K562 (cell line): ENCODE data around the gene POMGNT1. TPM values are rescaled to one million over a fixed set of nuclear protein-coding genes. Genes with fewer than 3 reads are reported as not detected.

Source experiments
- CEBPB ChIP-seq: fragments of 450-650 bp; IDR thresholded peaks from 2 replicates; pipeline ENCODE4 v1.6.1; 2016; ENCODE audit warnings: missing genetic modification characterization, missing compliant biosample characterization
- CEBPG ChIP-seq, 3 experiments: fragments of 200-800 bp in 1 of 3; sonication (Bioruptor generic) in 1 of 3; sonication (generic) in 1 of 3; formaldehyde crosslinking in 1 of 3; IDR thresholded peaks in 2 of 3; conservative IDR thresholded peaks in 1 of 3; 2 replicates each; pipeline versions ENCODE4 v1.6.1 to v1.8.0; 2016 to 2022; ENCODE audit warnings: missing compliant biosample characterization in 2 of 3, missing genetic modification characterization in 2 of 3, mild to moderate bottlenecking in 1 of 3, missing genetic modification reagents in 1 of 3
- ELF4 ChIP-seq: fragments of 450-650 bp; formaldehyde crosslinking; IDR thresholded peaks from 2 replicates; pipeline ENCODE4 v1.4.0; 2022; ENCODE audit warnings: missing genetic modification characterization
- ESRRA ChIP-seq: fragments of 450-650 bp; IDR thresholded peaks from 2 replicates; pipeline ENCODE4 v1.6.1; 2014; ENCODE audit warnings: low read depth, mild to moderate bottlenecking, moderate library complexity, borderline replicate concordance
- GTF2E2 ChIP-seq: fragments of 200-800 bp; sonication (Bioruptor generic); IDR thresholded peaks from 2 replicates; pipeline ENCODE4 v1.6.1; 2016; ENCODE audit warnings: missing genetic modification characterization, missing compliant biosample characterization
- HDGF ChIP-seq: fragments of 450-650 bp; IDR thresholded peaks from 2 replicates; pipeline ENCODE4 v1.6.1; 2016
- KLF10 ChIP-seq: fragments of 250-450 bp; sonication (Bioruptor Pico); IDR thresholded peaks from 2 replicates; pipeline ENCODE4 v1.6.1; 2021; ENCODE audit warnings: matching md5 sums
- LCOR ChIP-seq: sonication (generic); formaldehyde crosslinking; IDR thresholded peaks from 2 replicates; pipeline ENCODE4 v1.8.0; 2022; ENCODE audit warnings: mild to moderate bottlenecking, missing genetic modification reagents
- POLR2AphosphoS2 ChIP-seq: IDR thresholded peaks from 2 replicates; pipeline ENCODE4 v1.6.1; 2012; ENCODE audit warnings: low read length, improper control_type of control experiment
- RHOXF2B ChIP-seq: fragments of 250-450 bp; sonication (Bioruptor Pico); conservative IDR thresholded peaks from 2 replicates; pipeline ENCODE4 v1.5.1; 2021
- TAF1 ChIP-seq: IDR thresholded peaks from 2 replicates; pipeline ENCODE4 v1.6.1; 2011; ENCODE audit warnings: mild to moderate bottlenecking, low read length, moderate library complexity; ENCODE audit not compliant: insufficient read depth, control insufficient read depth, severe bottlenecking; ENCODE audit errors: extremely low read depth
- TCF7 ChIP-seq: sonication (generic); IDR thresholded peaks from 2 replicates; pipeline ENCODE4 v1.6.1; 2016; ENCODE audit warnings: antibody characterized with exemption, borderline replicate concordance
- TRIM28 ChIP-seq: fragments of 450-650 bp; IDR thresholded peaks from 2 replicates; pipeline ENCODE4 v1.6.1; 2017
- ZBTB7A ChIP-seq: IDR thresholded peaks from 2 replicates; pipeline ENCODE4 v1.6.1; 2011; ENCODE audit warnings: low read depth, mild to moderate bottlenecking, low read length, moderate library complexity, borderline replicate concordance; ENCODE audit not compliant: control insufficient read depth
- ZFP36 ChIP-seq: fragments of 150-350 bp; IDR thresholded peaks from 2 replicates; pipeline ENCODE4 v1.6.1; 2018; ENCODE audit warnings: low read length, low read depth; ENCODE audit not compliant: partially characterized antibody
- ZNF12 ChIP-seq: sonication (generic); formaldehyde crosslinking; IDR thresholded peaks from 2 replicates; pipeline ENCODE4 v1.4.0; 2020; ENCODE audit warnings: mild to moderate bottlenecking, missing genetic modification reagents
- ZNF175 ChIP-seq: fragments of 200-800 bp; sonication (Bioruptor generic); IDR thresholded peaks from 2 replicates; pipeline ENCODE4 v1.6.1; 2016; ENCODE audit warnings: low read depth, mild to moderate bottlenecking, missing genetic modification characterization, missing compliant biosample characterization
- ZNF707 ChIP-seq: fragments of 250-450 bp; sonication (Bioruptor Pico); conservative IDR thresholded peaks from 2 replicates; pipeline ENCODE4 v1.8.0; 2022; ENCODE audit warnings: inconsistent platforms, mild to moderate bottlenecking, moderate library complexity
- ZSCAN32 ChIP-seq: fragments of 450-650 bp; formaldehyde crosslinking; IDR thresholded peaks from 2 replicates; pipeline ENCODE4 v1.4.0; 2020; ENCODE audit warnings: mild to moderate bottlenecking, moderate library complexity
- polyA plus RNA-seq, 8 experiments: library from polyadenylated mRNA; depleted of rRNA in 4 of 8; stranded (reverse) in 5 of 8; unstranded in 3 of 8; fragments of >200 nt; fragmentation: Nextera tagmentation in 2 of 8; fragmentation: Illumina TruSeq in 1 of 8; extraction: Ambion mirVana in 2 of 8; extraction: Trizol in 1 of 8; gene quantifications; 2 replicates each; pipeline versions ENCODE4 v1.2.1 to v1.2.3, GENCODE V29; 2011 to 2014; ENCODE audit warnings: inconsistent platforms in 1 of 8, missing spikeins in 1 of 8
- total RNA-seq, 7 experiments: library from RNA; depleted of rRNA in 6 of 7; stranded (reverse); fragments of >200 nt in 6 of 7; fragmentation: Illumina TruSeq in 2 of 7; extraction: Trizol in 2 of 7; gene quantifications; 2 replicates each; pipeline versions ENCODE4 v1.2.1 to v1.2.3, GENCODE V29; 2011 to 2021; ENCODE audit warnings: low replicate concordance in 1 of 7
- TF ChIP-seq, protein P1 (sequence below), 2 experiments: fragments of 450-650 bp; conservative IDR thresholded peaks; 2 replicates each; pipeline ENCODE4 v1.6.1; 2017; ENCODE audit warnings: mild to moderate bottlenecking in 2 of 2, moderate library complexity in 2 of 2
- TF ChIP-seq, protein P2 (sequence below): fragments of 450-650 bp; formaldehyde crosslinking; IDR thresholded peaks from 2 replicates; pipeline ENCODE4 v1.4.0; 2022; ENCODE audit warnings: mild to moderate bottlenecking, moderate library complexity
- TF ChIP-seq, protein P3 (sequence below): fragments of 250-450 bp; sonication (Bioruptor Pico); IDR thresholded peaks from 2 replicates; pipeline ENCODE4 v1.5.0; 2020; ENCODE audit warnings: mild to moderate bottlenecking

The POMGNT1 gene
- total and polyA plus RNA-seq, 9 of the 15 experiments (the other 6 are each of a cell fraction or from before 2014, with no cell fraction given) = 14.1 to 58.9 (median 37.8) TPM

DNA sequence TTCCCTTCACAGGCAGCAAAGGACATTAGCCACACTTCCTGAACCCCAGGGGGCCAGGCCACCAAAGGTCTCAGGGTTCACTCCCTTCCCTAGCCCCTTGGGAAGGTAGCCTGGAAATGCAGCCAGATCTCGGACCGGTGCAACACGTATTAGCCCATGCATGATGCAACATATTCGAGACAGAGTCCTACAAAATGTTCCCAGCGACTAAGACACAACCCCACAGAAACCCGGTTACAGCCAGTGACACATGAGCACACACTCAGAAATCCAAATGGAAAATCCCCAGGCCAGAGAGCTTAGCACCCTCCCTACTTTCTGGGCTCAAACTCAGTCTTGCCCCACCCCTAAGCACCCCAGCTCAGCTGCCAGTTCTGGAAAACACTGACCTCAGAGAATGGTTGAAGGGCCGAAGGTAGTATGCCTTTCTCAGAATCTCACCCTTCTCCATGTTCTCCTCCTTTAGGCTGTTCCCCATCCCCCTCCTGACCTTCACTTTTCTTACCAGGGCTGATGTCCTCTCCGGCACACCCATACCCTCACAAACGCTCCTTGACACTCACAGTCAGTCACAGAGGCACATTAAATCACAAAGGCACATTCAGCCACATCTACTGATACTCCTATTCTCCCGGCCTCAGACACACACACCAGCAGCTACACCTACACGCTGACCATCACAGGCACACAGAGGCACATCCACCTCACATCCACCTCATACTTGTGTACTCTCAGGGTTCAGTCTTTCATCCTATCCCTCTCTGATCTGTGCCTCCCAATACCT is 23.6 kb downstream of the POMGNT1 start, which contains the start of gene TSPAN1 (continued):
- no peak for TF ChIP-seq GTF2E2 (tag)
- no peak for TF ChIP-seq LCOR
- 0 out of 2 replicates have a peak, but pooled peaks have one; percentile 41 for TF ChIP-seq ZSCAN32 (CRISPR knock-in tag)
- no peak for TF ChIP-seq POLR2AphosphoS2
- no peak for TF ChIP-seq TRIM28
- 0 out of 2 replicates have a peak, but pooled peaks have one; percentile 46 for TF ChIP-seq RHOXF2B (CRISPR knock-in tag)
- TF ChIP-seq CEBPG (CRISPR knock-in tag; IDR thresholded peaks at IDR 0.05) = peak; percentile 83
- TF ChIP-seq CEBPG (tag; conservative IDR thresholded peaks at IDR 0.05 in 1 of 2, IDR thresholded peaks at IDR 0.05 in 1 of 2) = peak; percentile 91 to 92
- TF ChIP-seq HDGF = 0 out of 2 replicates have a peak, but pooled peaks have one; percentile 50
- TF ChIP-seq ZNF707 (CRISPR knock-in tag) = no peak
- 0 out of 2 replicates have a peak, but pooled peaks have one; percentile 54 for TF ChIP-seq ELF4
- 0 out of 2 replicates have a peak, but pooled peaks have one; percentile 26 for TF ChIP-seq ESRRA
- no peak for TF ChIP-seq ZFP36
- TF ChIP-seq, protein P1, sequence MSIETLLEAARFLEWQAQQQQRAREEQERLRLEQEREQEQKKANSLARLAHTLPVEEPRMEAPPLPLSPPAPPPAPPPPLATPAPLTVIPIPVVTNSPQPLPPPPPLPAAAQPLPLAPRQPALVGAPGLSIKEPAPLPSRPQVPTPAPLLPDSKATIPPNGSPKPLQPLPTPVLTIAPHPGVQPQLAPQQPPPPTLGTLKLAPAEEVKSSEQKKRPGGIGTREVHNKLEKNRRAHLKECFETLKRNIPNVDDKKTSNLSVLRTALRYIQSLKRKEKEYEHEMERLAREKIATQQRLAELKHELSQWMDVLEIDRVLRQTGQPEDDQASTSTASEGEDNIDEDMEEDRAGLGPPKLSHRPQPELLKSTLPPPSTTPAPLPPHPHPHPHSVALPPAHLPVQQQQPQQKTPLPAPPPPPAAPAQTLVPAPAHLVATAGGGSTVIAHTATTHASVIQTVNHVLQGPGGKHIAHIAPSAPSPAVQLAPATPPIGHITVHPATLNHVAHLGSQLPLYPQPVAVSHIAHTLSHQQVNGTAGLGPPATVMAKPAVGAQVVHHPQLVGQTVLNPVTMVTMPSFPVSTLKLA (conservative IDR thresholded peaks at IDR 0.05) = no peak
- no peak for TF ChIP-seq TCF7
- no peak for TF ChIP-seq TAF1
- TF ChIP-seq, protein P2, sequence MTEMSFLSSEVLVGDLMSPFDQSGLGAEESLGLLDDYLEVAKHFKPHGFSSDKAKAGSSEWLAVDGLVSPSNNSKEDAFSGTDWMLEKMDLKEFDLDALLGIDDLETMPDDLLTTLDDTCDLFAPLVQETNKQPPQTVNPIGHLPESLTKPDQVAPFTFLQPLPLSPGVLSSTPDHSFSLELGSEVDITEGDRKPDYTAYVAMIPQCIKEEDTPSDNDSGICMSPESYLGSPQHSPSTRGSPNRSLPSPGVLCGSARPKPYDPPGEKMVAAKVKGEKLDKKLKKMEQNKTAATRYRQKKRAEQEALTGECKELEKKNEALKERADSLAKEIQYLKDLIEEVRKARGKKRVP (CRISPR knock-in tag) = peak; percentile 83
- peak; percentile 80 for TF ChIP-seq CEBPB (tag)
- peak; percentile 30; the same call in 1 of the 2 replicates for TF ChIP-seq ZBTB7A
- no peak for TF ChIP-seq ZNF12
- TF ChIP-seq, protein P3, sequence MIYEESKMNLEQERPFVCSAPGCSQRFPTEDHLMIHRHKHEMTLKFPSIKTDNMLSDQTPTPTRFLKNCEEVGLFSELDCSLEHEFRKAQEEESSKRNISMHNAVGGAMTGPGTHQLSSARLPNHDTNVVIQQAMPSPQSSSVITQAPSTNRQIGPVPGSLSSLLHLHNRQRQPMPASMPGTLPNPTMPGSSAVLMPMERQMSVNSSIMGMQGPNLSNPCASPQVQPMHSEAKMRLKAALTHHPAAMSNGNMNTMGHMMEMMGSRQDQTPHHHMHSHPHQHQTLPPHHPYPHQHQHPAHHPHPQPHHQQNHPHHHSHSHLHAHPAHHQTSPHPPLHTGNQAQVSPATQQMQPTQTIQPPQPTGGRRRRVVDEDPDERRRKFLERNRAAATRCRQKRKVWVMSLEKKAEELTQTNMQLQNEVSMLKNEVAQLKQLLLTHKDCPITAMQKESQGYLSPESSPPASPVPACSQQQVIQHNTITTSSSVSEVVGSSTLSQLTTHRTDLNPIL (CRISPR knock-in tag) = no peak
- TF ChIP-seq KLF10 = no peak
- 0 out of 2 replicates have a peak, but pooled peaks have one; percentile 59 for TF ChIP-seq ZNF175 (CRISPR knock-in tag)
